IPS DF 19.7 (cell line): Measurements from ENCODE around the gene GPATCH2L.

Experiments
- DNase-seq: peaks from one replicate; pipeline ENCODE4 v3.0.0-alpha.2; 2013; ENCODE audit warnings: low read depth, low spot score

The GPATCH2L gene

GRCh38 chr14:76196980-76197695 is 45.4 kb downstream of the GPATCH2L start:
- DNase-seq, result no peak

- no peak for DNase-seq
These were observed 49.4 kb downstream of the GPATCH2L start for GRCh38 chr14:76201162-76201561.

- no peak for DNase-seq
These were observed 51.6 kb downstream of the GPATCH2L start for GRCh38 chr14:76203086-76204001.

GRCh38 chr14:76204461-76205230 is 52.9 kb downstream of the GPATCH2L start:
- no peak for DNase-seq

- DNase-seq, result no peak
These were observed 54.0 kb downstream of the GPATCH2L start for GRCh38 chr14:76205708-76206107.

GRCh38 chr14:76208340-76208739 is 56.6 kb downstream of the GPATCH2L start:
- no peak for DNase-seq

- no peak for DNase-seq
These were observed 60.5 kb downstream of the GPATCH2L start for GRCh38 chr14:76212242-76212641.

GRCh38 chr14:76217179-76217578 is 65.5 kb downstream of the GPATCH2L start:
- no peak for DNase-seq

- no peak for DNase-seq
These were observed 66.9 kb downstream of the GPATCH2L start for GRCh38 chr14:76218662-76219061.

- no peak for DNase-seq
These were observed 68.2 kb downstream of the GPATCH2L start for GRCh38 chr14:76219873-76220272.

- DNase-seq, result no peak
These were observed 75.8 kb downstream of the GPATCH2L start for GRCh38 chr14:76227450-76228050.

GRCh38 chr14:76228138-76228537 is 76.4 kb downstream of the GPATCH2L start:
- DNase-seq, result no peak

GRCh38 chr14:76232800-76233199 is 81.1 kb downstream of the GPATCH2L start:
- no peak for DNase-seq

GRCh38 chr14:76235628-76236027 is 83.9 kb downstream of the GPATCH2L start:
- DNase-seq, result no peak

GRCh38 chr14:76236172-76237130 is 84.7 kb downstream of the GPATCH2L start:
- DNase-seq, result no peak

GRCh38 chr14:76237349-76237990 is 85.7 kb downstream of the GPATCH2L start:
- no peak for DNase-seq

GRCh38 chr14:76245097-76245496 is 93.4 kb downstream of the GPATCH2L start:
- no peak for DNase-seq

GRCh38 chr14:76250302-76250701 is 98.6 kb downstream of the GPATCH2L start:
- no peak for DNase-seq

- DNase-seq, result no peak
These were observed 100.7 kb downstream of the GPATCH2L start for GRCh38 chr14:76252471-76252870.

- no peak for DNase-seq
These were observed 101.4 kb downstream of the GPATCH2L start for GRCh38 chr14:76253111-76253510.
